Parathyroid adenoma (tissue), 2 donors: ENCODE data around the gene CLEC2L.

Experiments used
- H2AFZ ChIP-seq: fragments of 300-600 bp; sonication (generic); one replicate; pipeline ENCODE4 v1.7.0; 2017; ENCODE audit warnings: antibody characterized with exemption, mild to moderate bottlenecking
- H3K27ac ChIP-seq: fragments of 300-600 bp; sonication (generic); one replicate; pipeline ENCODE4 v1.7.0; 2017
- H3K27me3 ChIP-seq: fragments of 300-600 bp; sonication (generic); one replicate; pipeline ENCODE4 v1.7.0; 2017; ENCODE audit warnings: low read length; ENCODE audit not compliant: control insufficient read depth, insufficient read depth
- H3K36me3 ChIP-seq: fragments of 300-600 bp; sonication (generic); one replicate; pipeline ENCODE4 v1.7.0; 2017; ENCODE audit warnings: low read length; ENCODE audit not compliant: control insufficient read depth, insufficient read depth
- H3K4me1 ChIP-seq: fragments of 300-600 bp; sonication (generic); one replicate; pipeline ENCODE4 v1.7.0; 2017; ENCODE audit warnings: control low read depth
- H3K4me2 ChIP-seq: fragments of 300-600 bp; sonication (generic); one replicate; pipeline ENCODE4 v1.7.0; 2017; ENCODE audit warnings: low read length
- H3K4me3 ChIP-seq: fragments of 300-600 bp; sonication (generic); one replicate; pipeline ENCODE4 v1.7.0; 2017; ENCODE audit warnings: low read depth, low read length
- H3K79me2 ChIP-seq: fragments of 300-600 bp; sonication (generic); one replicate; pipeline ENCODE4 v1.7.0; 2017; ENCODE audit warnings: control low read depth
- H3K9ac ChIP-seq: fragments of 300-600 bp; sonication (generic); one replicate; pipeline ENCODE4 v1.7.0; 2017; ENCODE audit warnings: mild to moderate bottlenecking
- H3K9me3 ChIP-seq: fragments of 300-600 bp; sonication (generic); one replicate; pipeline ENCODE4 v1.7.0; 2017; ENCODE audit warnings: low read length; ENCODE audit not compliant: control insufficient read depth
- TF ChIP-seq, protein P1 (sequence below): fragments of 300-600 bp; sonication (generic); IDR thresholded peaks from one replicate; pipeline ENCODE4 v1.7.0; 2017; ENCODE audit warnings: antibody characterized with exemption, mild to moderate bottlenecking
- donor health status: primary hyperparathyroidism.

The CLEC2L gene

DNA sequence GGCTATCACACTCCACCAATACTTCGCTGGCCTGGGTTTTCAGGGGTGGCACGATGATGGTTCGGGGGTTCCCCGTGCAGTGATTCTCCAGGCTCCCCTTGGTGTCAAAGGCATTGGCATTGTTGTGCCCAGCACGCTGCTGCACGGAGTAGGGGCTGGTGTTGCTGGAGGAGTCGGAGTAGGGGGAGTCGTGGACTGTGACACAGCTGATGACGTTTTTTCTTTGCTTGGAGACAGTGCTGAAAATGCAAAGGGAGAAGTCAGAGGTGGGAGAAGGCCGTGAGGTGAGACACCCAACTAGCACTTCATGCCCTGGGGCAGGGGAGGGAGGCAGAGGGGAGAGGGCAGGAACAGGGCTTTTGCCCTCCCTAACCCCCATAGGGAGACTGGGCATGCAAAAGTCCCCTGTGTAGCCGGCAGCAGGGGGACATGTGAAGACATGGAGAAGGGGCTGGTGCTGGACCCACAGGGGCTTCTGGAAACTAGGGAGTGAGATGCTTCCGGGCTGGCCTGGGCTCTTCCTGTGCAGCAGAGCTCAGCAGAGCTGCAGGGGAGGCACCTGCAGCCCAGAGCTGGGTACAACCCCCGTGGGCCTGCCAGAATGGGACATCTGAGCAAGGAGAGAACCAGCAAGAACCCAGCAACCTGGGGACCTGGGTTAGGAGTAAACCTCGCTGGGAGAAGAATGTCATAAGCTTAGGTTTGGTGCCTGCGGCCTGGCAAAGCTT is 60.5 kb downstream of the CLEC2L start:
- no peaks in the 10 kb centered on the region for H3K27me3 ChIP-seq
- no peak overlapping the region for H3K27ac ChIP-seq
- no peaks in the 10 kb centered on the region for H3K79me2 ChIP-seq
- no peaks in the 10 kb centered on the region for H3K36me3 ChIP-seq
- H3K4me2 ChIP-seq, result no peak overlapping the region
- peaks cover 12% of the 10 kb centered on the region for H3K4me1 ChIP-seq
- no peaks in the 10 kb centered on the region for H3K9me3 ChIP-seq
- H2AFZ ChIP-seq, result no peak overlapping the region
- no peak overlapping the region for H3K4me3 ChIP-seq
- H3K9ac ChIP-seq, result no peak overlapping the region
- TF ChIP-seq, protein P1, sequence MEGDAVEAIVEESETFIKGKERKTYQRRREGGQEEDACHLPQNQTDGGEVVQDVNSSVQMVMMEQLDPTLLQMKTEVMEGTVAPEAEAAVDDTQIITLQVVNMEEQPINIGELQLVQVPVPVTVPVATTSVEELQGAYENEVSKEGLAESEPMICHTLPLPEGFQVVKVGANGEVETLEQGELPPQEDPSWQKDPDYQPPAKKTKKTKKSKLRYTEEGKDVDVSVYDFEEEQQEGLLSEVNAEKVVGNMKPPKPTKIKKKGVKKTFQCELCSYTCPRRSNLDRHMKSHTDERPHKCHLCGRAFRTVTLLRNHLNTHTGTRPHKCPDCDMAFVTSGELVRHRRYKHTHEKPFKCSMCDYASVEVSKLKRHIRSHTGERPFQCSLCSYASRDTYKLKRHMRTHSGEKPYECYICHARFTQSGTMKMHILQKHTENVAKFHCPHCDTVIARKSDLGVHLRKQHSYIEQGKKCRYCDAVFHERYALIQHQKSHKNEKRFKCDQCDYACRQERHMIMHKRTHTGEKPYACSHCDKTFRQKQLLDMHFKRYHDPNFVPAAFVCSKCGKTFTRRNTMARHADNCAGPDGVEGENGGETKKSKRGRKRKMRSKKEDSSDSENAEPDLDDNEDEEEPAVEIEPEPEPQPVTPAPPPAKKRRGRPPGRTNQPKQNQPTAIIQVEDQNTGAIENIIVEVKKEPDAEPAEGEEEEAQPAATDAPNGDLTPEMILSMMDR, result no peak

DNA sequence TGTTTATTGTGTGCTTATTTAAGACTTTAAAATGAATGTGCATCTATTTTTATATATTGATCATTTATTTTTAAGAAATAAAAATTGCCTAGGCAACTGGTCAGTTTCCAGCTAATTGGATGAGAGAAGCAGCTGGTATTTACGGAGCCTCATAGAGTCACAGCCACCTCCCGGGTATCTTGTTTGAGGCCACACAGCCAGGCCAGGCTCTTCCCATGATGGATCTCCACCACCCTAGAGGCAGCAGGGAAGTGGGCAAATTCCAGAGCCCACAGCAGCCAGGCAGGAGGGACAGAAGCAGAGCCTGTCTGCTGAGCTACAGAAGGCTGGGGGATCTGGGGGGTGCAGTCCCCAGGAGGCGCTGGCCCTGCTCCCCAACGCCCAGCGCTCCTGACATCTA is 61.6 kb downstream of the CLEC2L start:
- no peak overlapping the region for H2AFZ ChIP-seq
- TF ChIP-seq, protein P1, result no peak
- no peak overlapping the region for H3K4me2 ChIP-seq
- H3K4me3 ChIP-seq, result no peak overlapping the region
- no peaks in the 10 kb centered on the region for H3K27me3 ChIP-seq
- H3K9me3 ChIP-seq, result no peaks in the 10 kb centered on the region
- peaks cover 21% of the 10 kb centered on the region for H3K4me1 ChIP-seq
- H3K27ac ChIP-seq, result no peak overlapping the region
- no peaks in the 10 kb centered on the region for H3K79me2 ChIP-seq
- no peaks in the 10 kb centered on the region for H3K36me3 ChIP-seq
- no peak overlapping the region for H3K9ac ChIP-seq

GRCh38 chr7:139586286-139586685 is 62.8 kb downstream of the CLEC2L start:
- Histone ChIP-seq H3K79me2 (no peaks in the 10 kb centered on the region), H2AFZ (no peak overlapping the region), H3K4me3 (no peak overlapping the region), H3K4me1 (peaks cover 18% of the 10 kb centered on the region), H3K9ac (no peak overlapping the region), H3K9me3 (no peaks in the 10 kb centered on the region), H3K36me3 (no peaks in the 10 kb centered on the region), H3K27ac (no peak overlapping the region), H3K27me3 (no peaks in the 10 kb centered on the region), H3K4me2 (no peak overlapping the region)
- TF ChIP-seq, protein P1, result no peak

GRCh38 chr7:139587535-139587934 is 64.0 kb downstream of the CLEC2L start:
- no peak overlapping the region for H2AFZ ChIP-seq
- no peak overlapping the region for H3K9ac ChIP-seq
- no peaks in the 10 kb centered on the region for H3K36me3 ChIP-seq
- no peaks in the 10 kb centered on the region for H3K9me3 ChIP-seq
- TF ChIP-seq, protein P1, result no peak
- H3K4me2 ChIP-seq, result no peak overlapping the region
- H3K79me2 ChIP-seq, result no peaks in the 10 kb centered on the region
- no peaks in the 10 kb centered on the region for H3K27me3 ChIP-seq
- H3K4me1 ChIP-seq, result peaks cover 26% of the 10 kb centered on the region
- no peak overlapping the region for H3K4me3 ChIP-seq
- H3K27ac ChIP-seq, result no peak overlapping the region

DNA sequence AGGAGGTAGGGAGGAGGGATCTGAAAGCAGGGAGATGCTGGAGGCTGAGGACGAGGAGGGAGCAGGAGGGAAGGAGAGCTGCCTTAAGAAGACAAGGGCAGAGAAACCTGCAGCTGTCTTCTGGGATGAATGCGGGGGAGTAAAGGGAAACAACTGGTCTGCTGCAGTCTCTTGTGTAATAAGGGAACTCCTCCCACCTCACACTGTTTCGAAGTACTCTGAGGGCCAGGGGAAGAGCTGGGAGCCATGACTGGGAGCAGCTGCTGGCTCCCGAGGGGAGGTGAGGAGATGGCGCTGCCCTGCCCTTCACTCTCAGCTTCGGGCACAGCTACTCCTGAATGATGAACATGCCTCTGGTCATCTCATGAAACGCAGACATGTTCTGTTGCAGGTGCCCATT is 65.1 kb downstream of the CLEC2L start:
- TF ChIP-seq, protein P1, result no peak
- Histone ChIP-seq H3K27me3 (no peaks in the 10 kb centered on the region), H3K27ac (peak overlapping the region; percentile 85), H2AFZ (peak overlapping the region; percentile 66), H3K4me2 (no peak overlapping the region), H3K4me3 (no peak overlapping the region), H3K36me3 (no peaks in the 10 kb centered on the region), H3K79me2 (no peaks in the 10 kb centered on the region), H3K9me3 (no peaks in the 10 kb centered on the region), H3K9ac (no peak overlapping the region), H3K4me1 (peaks cover 31% of the 10 kb centered on the region)
